Left ventricle myocardium inferior (tissue), 1 donor: ENCODE measurements around the gene RBCK1. TPM values are rescaled to one million over a fixed set of nuclear protein-coding genes. Genes with fewer than 3 reads are reported as not detected.

Source experiments
- DNase-seq: peaks from one replicate; pipeline ENCODE4 v3.0.0-alpha.2; 2020
- H3K27ac ChIP-seq: fragments of 200-600 bp; replicated peaks from 2 replicates; pipeline ENCODE4 v1.8.0; 2021
- H3K27me3 ChIP-seq: fragments of 200-600 bp; 2 replicates; pipeline ENCODE4 v1.8.0; 2021; ENCODE audit warnings: low read depth
- H3K36me3 ChIP-seq: fragments of 200-600 bp; 2 replicates; pipeline ENCODE4 v1.8.0; 2021
- H3K4me1 ChIP-seq: fragments of 200-600 bp; 2 replicates; pipeline ENCODE4 v1.8.0; 2021
- H3K4me3 ChIP-seq: fragments of 200-600 bp; 2 replicates; pipeline ENCODE4 v1.8.0; 2021; ENCODE audit warnings: mild to moderate bottlenecking, moderate library complexity
- H3K9me3 ChIP-seq: fragments of 200-600 bp; replicated peaks from 2 replicates; pipeline ENCODE4 v1.8.0; 2021
- CTCF ChIP-seq: fragments of 200-600 bp; IDR thresholded peaks from 2 replicates; pipeline ENCODE4 v1.8.0; 2021; ENCODE audit warnings: antibody characterized with exemption, mild to moderate bottlenecking, borderline replicate concordance
- intact Hi-C: fragments of 100-400 bp; cut with micrococcal nuclease; formaldehyde crosslinking; loops from one replicate; pipeline ENCODE4 v1.11.0; 2022
- total RNA-seq: library from RNA; stranded (reverse); fragmentation: NEBNext Ultra II Directional; extraction: Animal tissue kit (Norgen Biotek cat#: 25700); gene quantifications from one replicate; pipeline ENCODE4 v1.2.1, GENCODE V29; 2021
- donor health status: DM: no; HTN: yes; CAD: no; lungs with severe emphysema.

Gene RBCK1
- total RNA-seq, 1 donor from 2014 or later: 49.7 TPM

- H3K4me1 ChIP-seq: peaks cover 34% of the 10 kb centered on the region
- intact Hi-C loops: no loop called here
- no peaks in the 10 kb centered on the region for H3K9me3 ChIP-seq
- no peak for DNase-seq
- H3K4me3 ChIP-seq: peak overlapping the region; percentile 76
- no peaks in the 10 kb centered on the region for H3K27me3 ChIP-seq
- H3K27ac ChIP-seq: peak overlapping the region; percentile 96
- no peak for TF ChIP-seq CTCF
- H3K36me3 ChIP-seq: peaks cover 23% of the 10 kb centered on the region
These were observed 971 bp downstream of the RBCK1 start for GRCh38 chr20:408843-409696.

- intact Hi-C loops: no loop called here
- Histone ChIP-seq H3K4me3 (peak overlapping the region; percentile 76), H3K27ac (no peak overlapping the region), H3K36me3 (peaks cover 23% of the 10 kb centered on the region), H3K27me3 (no peaks in the 10 kb centered on the region), H3K9me3 (no peaks in the 10 kb centered on the region), H3K4me1 (peaks cover 34% of the 10 kb centered on the region)
- DNase-seq: no peak
- no peak for TF ChIP-seq CTCF
These were observed 1.8 kb downstream of the RBCK1 start for GRCh38 chr20:409697-410559.

- peaks cover 36% of the 10 kb centered on the region for H3K36me3 ChIP-seq
- no peak for DNase-seq
- H3K9me3 ChIP-seq: no peaks in the 10 kb centered on the region
- peaks cover 30% of the 10 kb centered on the region for H3K4me1 ChIP-seq
- no peak for TF ChIP-seq CTCF
- intact Hi-C loops: no loop called here
- no peak overlapping the region for H3K27ac ChIP-seq
- H3K4me3 ChIP-seq: no peak overlapping the region
- H3K27me3 ChIP-seq: no peaks in the 10 kb centered on the region
These were observed 4.0 kb downstream of the RBCK1 start for GRCh38 chr20:412081-412480.

- Histone ChIP-seq H3K4me3 (no peak overlapping the region), H3K9me3 (no peaks in the 10 kb centered on the region), H3K4me1 (peaks cover 18% of the 10 kb centered on the region), H3K36me3 (peaks cover 50% of the 10 kb centered on the region), H3K27me3 (no peaks in the 10 kb centered on the region), H3K27ac (no peak overlapping the region)
- intact Hi-C loops: no loop called here
- no peak for TF ChIP-seq CTCF
- no peak for DNase-seq
These were observed 6.1 kb downstream of the RBCK1 start for GRCh38 chr20:414161-414560.

- H3K27ac ChIP-seq: no peak overlapping the region
- H3K9me3 ChIP-seq: no peaks in the 10 kb centered on the region
These were observed 7.8 kb downstream of the RBCK1 start for GRCh38 chr20:415820-416322.

More at GRCh38 chr20:415820-416322, 7.8 kb downstream of the RBCK1 start:
- intact Hi-C loops: no loop called here
- Histone ChIP-seq H3K27me3 (no peaks in the 10 kb centered on the region), H3K4me1 (peaks cover 3% of the 10 kb centered on the region), H3K36me3 (peaks cover 56% of the 10 kb centered on the region), H3K4me3 (no peak overlapping the region)
- no peak for TF ChIP-seq CTCF
- no peak for DNase-seq
